CD4-positive, alpha-beta T cell treated with Interleukin-4 for 1 hour (primary cell): Measurements from ENCODE around the gene DNAH17.

Experiments used
- DNase-seq, 2 donors: peaks; one replicate each; pipeline ENCODE4 v3.0.0-alpha.2; 2020 to 2022

Gene DNAH17

DNA sequence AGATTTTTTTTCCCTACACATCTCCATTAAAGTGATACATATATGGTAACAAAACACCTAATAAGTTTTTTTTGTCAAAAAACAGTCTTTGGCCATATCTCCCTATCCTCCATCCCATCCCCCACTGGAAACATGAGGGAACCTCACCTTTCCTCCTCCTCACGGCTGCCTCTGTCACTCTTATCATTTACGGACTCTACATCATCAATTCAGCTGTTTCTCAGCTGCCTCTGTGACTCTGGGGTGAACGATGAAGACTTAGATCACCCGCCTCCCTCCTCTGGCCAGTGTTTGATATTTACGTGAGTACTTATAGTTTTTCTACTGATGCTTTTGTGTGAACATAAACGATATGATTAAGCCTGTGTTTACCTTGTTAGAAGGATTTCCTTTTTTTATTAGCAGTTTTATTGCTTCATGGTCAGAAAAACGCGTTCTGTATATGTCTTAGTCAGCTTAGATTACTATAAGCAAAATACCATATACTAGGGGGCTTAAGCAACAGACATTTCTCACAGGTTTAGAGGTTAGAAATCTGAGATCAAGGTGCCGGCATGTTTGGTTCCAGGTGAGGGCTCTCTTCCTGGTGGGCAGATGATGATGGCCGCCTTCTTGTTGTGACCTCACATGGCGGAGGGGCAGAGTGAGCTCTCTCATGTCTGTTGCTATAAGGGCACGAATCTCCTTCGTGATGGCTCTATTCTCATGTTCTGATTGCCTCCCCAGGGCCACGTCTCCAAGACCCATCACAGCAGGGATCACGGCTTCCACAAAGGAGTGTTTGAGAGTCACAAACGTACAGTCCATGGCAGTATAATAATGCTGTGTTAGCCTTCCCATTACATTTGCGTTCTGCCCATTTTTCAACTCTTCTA, 32.1 kb downstream of the DNAH17 start:
- no peak for DNase-seq

DNA sequence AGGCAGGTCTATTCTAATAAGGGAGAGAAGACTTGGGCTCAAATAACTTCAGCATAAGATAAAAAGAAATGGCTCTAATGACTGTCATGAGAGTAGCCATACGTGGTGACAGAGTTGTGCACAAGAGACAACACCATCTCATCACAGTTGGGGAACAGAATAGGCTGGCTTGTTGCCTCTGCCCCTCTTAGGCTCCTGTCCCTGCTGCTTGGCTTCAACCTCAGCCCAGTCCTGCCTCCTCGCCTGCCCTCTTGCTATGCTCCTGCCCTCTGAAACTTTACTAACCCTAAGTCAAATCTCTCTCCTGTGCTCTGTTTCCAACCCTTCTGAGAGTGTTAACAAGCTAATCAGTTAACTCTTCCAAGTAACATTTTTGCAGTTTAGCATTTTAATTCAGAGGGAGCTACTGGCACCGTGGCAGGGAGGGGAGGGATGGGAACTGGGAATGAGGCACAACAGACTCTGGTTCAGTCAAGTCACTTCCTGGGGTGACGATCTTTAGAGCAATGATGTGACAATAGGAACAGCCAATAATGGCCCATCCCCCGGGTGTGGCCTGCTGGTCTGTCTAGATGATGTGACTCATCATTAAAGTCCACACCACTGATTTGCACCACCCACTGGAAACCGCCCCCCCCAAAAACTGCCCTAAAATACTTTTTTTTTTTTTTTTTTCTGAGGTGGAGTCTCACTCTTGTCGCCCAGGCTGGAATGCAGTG, 35.5 kb downstream of the DNAH17 start:
- DNase-seq, result peak in 1 of 2 donors; percentile 78

- DNase-seq, result no peak
These were observed 37.4 kb downstream of the DNAH17 start for GRCh38 chr17:78539781-78540180.

- no peak for DNase-seq
These were observed 39.0 kb downstream of the DNAH17 start for GRCh38 chr17:78538033-78538776.

GRCh38 chr17:78537217-78537860, 39.9 kb downstream of the DNAH17 start:
- DNase-seq, result no peak

DNA sequence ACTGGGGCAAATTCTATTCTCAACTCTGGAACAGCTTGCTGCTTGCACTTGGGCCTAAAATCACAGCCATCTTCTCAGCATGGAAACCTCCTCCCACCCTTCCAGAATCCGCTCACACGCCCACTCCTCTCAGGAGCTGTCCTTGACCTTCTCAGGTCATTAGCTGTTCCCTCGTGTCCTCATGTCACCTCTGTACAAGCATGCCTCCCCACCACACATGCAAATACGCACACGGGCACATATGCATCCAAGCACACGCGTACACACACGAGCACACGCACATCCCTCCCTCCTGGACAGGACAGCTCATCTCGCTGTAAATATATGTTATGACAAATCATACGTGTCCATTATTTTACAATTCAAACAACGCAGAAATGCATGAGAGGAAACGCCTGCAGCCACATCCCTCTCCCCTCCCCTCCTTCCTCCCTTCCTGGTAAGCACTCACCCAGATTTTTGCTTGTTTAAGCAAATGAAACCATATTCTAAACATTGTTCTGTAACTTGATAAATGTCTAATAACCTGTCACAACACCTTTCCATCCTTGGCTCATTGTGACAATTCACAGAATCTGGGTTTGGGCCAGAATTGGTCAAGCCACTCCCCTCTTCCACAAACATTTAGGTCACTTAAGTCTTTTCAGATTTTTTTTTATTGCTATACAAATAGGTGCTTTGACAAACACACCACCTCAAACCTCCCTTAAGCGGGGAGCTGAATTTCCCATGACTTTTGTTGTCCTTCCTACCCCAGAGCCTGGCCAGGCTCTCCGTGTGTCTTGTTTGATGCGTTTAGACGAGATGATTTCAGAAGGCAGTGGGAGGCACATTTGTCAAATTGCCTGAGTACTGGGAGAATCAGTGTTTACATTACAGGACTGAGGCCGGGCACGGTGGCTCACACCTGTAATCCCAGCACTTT, 41.7 kb downstream of the DNAH17 start:
- DNase-seq, result peak in 1 of 2 donors; percentile 25

DNA sequence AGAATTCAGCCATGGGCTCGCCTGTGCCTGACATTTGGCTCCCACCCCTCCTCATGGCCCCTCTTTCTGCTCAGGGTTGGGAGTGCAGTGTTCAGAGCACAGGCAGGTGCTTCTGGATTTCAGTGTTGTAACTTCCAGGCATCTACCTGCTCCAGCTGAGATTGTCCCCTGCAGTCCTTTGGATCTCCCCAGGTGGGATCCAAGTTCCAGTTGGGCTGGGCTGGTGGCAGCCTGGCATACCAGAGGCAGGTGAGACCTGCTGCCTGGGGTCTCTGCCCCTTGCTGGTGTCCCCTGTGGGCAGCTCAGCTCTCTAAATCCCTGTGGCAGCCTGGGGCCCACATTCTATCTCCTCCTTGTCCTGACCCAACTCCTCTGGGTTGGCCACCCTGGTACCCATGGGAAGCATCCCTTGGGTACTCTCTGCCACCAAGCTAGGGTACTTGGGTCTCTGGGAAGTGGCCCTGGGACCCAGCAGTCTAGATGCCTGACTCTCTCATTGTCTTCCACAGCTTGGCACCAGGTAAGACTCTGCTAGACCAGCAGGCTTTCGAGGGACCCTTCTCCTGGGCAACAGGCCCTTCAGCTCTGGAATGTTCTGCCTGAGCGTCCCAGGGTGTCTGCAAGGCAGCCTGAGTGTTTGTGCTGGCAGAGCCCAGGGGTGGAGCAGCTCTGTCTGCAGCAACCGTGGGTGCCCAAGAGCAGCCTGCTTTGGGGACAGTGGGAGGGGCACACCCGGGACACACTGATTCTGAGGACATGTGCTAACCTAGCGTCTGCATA, 42.5 kb downstream of the DNAH17 start:
- no peak for DNase-seq

DNA sequence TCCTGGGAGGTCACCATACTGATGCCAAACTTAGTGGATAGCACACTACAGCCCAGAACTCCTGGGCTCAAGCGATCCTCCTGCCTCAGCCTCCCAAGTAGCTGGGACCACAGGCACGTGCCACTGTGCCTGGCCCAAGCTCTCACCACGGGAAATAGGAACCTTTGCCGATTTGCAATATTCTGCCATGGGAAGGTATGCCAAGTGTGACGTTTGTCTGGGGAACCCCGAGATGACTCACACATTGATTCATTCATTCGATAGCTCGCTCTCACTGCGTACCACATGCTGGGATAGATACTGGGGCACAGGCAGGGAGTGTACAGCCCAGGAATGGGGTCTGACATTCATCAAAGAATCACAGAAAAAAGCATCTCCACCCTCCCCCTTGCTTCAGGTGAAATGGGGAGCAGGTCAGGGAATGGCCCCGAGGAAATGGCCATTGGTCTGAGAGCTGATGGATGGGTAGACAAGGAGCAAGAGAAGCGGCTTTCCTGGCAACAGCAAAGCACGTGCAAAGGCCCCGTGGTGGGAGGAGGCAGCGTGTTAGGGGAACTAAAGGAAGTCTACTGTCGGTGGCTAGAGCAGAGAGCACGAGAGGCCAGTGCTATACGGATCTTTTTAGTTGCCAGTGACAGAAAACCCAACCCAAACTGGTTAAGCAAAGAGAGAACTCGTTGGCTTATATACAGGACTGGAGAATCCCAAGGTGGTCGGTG, 44.1 kb downstream of the DNAH17 start:
- no peak for DNase-seq

GRCh38 chr17:78532311-78532710, 44.9 kb downstream of the DNAH17 start:
- no peak for DNase-seq

DNA sequence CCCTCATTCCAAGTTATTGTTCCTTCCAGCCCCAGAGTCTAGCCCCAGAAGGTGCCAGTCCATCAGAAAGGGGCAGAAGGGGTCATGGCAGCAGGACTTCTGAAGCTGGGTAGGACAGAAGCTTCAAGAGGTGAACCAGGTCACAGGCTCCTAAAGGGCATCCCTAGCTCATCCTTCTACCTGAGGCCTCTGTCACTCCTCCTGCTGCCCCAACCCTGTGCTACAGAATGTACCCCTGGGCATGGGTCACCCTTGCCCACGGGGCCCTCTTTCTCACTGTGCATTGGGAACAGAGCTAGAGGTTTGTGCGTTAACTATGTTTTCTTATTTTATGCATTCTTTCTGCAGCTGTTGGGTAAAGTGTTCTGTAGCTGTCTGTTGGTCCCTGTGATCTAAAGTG, 46.5 kb downstream of the DNAH17 start:
- no peak for DNase-seq

GRCh38 chr17:78529871-78530670, 47.1 kb downstream of the DNAH17 start:
- no peak for DNase-seq

DNA sequence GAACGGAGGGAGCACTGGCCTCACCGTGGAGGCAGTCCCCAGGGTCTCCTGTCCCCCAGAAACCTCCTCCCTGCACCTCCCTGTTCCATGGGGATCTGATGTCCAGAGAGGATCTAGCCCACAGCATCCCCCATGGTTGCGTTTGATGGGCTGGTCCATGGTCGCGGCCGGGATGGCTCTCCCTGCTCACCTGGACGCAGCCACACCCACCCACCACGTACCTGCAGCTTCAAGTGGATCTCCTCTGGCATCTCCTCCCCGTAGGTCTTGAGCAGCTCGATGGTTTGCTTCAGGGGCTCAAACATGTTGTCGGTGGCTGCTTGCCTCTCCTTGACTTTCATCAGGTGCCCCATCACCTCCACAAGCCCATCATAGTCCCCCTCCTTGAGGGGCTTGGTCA, 47.9 kb downstream of the DNAH17 start:
- no peak for DNase-seq

DNA sequence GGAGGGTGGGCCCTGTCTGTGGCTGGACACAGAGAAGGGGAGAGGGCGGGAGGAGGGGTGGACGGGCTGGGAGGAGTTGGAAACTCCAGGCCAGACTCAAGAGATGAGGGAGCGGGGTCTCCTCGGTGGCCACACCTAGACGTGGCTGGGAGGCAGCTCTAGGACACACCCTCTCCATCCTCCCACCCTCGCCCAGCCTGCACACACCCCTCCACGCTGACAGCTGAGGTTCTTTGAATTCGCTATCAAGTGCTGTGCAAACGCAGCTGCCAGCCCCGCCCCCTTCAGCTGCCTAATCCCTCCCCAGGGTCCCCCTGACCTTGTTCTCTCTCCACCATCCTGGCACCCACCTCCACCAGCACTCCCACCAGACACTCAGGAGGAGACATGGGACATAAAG, 48.7 kb downstream of the DNAH17 start:
- no peak for DNase-seq

DNA sequence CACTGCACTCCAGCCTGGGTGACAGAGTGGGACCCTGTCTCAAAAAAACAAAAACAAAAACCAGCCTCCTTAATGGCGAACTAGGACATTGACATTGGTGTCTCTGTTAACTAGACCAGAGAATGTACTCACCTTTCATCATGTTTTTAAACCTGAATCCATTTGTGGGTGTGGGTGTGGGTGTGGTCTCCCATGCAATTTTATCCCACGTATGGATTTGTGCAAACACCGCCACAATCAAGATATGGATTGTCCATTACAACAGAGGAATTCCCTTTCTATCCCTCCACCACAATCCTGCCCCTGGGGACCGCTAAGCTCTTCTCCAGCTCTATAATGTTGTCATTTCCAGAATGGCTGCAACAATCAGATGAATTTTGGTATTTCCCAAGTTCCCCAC, 49.9 kb downstream of the DNAH17 start:
- no peak for DNase-seq

DNA sequence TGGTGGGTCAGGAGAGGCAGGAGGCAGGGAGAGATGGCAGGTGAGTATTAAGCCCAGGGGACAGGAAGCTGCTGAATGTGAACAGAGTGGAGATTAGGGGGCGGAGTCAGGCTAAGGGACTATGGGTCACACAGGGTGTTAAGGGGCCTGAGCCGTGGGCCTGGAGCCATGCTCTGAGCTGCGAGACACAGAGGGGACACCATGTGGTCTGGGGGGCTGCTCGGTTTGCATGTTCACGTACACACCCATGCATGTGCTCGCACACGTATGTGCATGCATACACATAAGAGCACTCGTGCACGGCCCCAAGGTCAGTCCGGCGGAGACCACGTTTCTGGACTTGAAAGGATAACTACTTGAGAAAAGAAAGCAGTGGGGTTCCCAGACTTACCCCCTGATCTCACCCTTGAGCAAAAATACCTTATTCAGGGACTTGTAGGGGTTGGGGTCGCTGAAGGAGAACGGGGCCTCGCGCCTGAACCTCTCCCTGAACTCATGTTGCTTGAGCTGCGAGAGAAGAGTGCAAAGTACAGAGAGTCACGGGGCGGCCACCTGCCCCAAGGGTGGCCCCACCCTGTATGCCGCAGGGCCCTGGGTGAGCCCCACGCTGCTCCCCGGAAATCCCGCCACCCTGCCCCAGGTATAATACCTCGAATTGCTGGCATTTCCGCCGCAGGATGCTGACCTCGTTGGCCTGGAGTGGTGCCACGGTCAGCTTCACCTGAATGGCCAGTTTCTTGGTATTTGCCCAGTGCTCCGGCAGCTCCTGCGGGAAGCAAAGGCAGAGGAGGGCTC, 50.8 kb downstream of the DNAH17 start:
- no peak for DNase-seq

- no peak for DNase-seq
These were observed 51.6 kb downstream of the DNAH17 start for GRCh38 chr17:78525511-78526160.

DNA sequence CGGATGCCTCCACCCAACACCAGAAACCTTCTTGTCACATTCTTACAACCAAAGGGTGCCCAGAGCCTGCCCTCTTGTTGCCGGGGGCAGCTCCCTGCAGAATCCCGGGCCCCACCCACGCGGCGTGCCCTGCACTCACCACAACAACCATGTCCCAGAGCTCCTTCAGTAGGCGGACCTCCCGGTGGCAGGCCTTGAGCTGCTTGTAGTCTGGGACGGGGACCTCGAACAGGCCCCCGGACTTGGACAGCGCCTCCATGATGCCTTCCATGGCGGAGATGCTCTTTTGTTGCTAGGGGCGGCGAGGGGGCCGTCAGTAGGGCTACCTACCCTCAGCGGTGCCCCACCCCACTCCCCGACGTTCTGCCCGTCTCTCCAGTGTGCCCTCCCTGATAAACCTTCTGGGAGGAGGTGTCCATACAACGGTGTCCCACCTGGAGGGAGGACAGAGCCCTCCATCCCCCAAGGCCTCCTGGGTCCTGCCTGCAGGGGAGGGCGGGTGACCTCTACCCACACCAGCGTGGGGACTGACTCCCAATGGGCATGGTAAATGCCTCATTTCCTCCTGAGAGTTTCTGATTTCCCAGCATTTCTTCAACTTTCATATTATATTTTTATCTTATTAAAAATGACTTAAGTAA, 52.2 kb downstream of the DNAH17 start:
- DNase-seq, result no peak
